ENCODE measurements around the gene DIDO1. TPM values are rescaled to one million over a fixed set of nuclear protein-coding genes. Genes with fewer than 3 reads are reported as not detected.

Gene DIDO1
- total RNA-seq, 4 donors from 2014 or later = 38.2 to 68.8 (median 46.6) TPM

DNA sequence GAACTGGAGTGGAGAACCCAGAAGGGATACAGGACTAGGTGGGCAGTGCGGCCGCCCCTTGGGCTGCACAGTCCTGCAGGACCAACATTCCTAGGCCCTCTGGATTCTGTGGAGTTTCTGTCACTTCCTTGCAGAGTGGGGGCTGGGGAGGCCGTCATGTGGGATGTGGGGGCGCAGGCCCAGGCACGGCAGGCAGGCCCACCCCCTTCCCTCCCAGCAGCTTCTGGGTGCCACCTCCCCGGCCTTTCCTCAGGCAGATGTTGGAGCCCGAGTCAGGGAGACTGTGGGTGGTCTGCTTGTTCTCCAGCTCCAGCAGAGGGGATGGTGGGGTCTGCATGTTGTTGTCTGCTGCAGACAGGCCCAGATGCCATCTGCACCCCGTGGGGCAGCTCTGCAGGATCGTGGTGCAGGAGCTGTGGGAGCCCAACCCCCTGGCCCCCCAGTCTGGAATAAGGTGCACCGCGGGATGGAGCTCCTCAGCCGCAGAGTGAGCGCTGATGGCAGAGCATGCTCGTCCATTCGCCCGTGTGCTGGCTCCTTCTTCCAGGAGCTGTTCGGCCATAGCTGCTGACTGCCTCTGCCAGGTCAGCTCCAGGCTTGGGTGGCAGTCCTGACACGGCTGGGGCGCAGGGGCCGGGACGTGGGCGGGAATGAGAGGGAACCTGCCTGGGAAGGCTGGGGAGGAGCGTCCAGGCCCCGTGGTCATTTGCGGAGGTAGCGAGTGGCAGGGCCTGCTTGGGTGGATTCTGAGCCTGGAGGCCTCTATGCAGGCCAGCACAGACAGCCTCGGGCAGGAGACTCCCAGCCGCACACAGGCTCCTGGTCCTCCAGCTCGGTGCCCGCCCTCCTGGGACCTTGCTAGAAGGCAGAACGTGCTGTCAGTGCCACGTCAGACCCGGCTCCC, 44.3 kb upstream of the DIDO1 start:
- TF ChIP-seq, protein P1, sequence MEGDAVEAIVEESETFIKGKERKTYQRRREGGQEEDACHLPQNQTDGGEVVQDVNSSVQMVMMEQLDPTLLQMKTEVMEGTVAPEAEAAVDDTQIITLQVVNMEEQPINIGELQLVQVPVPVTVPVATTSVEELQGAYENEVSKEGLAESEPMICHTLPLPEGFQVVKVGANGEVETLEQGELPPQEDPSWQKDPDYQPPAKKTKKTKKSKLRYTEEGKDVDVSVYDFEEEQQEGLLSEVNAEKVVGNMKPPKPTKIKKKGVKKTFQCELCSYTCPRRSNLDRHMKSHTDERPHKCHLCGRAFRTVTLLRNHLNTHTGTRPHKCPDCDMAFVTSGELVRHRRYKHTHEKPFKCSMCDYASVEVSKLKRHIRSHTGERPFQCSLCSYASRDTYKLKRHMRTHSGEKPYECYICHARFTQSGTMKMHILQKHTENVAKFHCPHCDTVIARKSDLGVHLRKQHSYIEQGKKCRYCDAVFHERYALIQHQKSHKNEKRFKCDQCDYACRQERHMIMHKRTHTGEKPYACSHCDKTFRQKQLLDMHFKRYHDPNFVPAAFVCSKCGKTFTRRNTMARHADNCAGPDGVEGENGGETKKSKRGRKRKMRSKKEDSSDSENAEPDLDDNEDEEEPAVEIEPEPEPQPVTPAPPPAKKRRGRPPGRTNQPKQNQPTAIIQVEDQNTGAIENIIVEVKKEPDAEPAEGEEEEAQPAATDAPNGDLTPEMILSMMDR (IDR thresholded peaks at IDR 0.05; ENCODE audit: low read depth) = no peak

GRCh38 chr20:62969939-62970306, 43.6 kb upstream of the DIDO1 start:
- TF ChIP-seq, protein P1 (IDR thresholded peaks at IDR 0.05; ENCODE audit: low read depth) = no peak

DNA sequence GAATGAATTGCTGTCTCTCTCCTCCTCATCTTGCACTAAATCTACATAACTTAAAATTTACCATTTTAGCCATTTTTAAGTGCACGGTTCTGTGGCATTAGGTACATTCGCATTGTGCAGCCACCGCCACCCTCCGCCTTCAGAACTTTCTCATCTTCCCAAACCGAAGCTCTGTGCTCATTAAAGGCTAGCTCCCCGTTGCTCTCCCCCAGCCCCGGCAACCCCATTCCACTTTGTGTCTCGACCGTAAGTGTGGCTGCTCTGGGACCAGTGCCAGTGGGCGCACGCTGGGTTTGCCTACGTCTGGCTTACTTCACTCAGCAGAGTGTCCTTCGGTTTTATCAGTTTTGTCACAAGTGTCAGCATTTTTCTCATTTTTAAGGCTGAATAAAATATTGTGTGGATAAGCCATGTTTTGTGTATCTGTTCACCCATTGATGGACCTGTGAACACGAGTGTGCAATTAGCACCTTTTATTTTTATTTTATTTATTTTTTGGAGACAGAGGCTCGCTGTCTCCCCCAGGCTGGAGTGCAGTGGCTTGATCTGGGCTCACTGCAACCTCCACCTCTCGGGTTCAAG, 43.0 kb upstream of the DIDO1 start:
- TF ChIP-seq, protein P1 (IDR thresholded peaks at IDR 0.05; ENCODE audit: low read depth) = no peak

DNA sequence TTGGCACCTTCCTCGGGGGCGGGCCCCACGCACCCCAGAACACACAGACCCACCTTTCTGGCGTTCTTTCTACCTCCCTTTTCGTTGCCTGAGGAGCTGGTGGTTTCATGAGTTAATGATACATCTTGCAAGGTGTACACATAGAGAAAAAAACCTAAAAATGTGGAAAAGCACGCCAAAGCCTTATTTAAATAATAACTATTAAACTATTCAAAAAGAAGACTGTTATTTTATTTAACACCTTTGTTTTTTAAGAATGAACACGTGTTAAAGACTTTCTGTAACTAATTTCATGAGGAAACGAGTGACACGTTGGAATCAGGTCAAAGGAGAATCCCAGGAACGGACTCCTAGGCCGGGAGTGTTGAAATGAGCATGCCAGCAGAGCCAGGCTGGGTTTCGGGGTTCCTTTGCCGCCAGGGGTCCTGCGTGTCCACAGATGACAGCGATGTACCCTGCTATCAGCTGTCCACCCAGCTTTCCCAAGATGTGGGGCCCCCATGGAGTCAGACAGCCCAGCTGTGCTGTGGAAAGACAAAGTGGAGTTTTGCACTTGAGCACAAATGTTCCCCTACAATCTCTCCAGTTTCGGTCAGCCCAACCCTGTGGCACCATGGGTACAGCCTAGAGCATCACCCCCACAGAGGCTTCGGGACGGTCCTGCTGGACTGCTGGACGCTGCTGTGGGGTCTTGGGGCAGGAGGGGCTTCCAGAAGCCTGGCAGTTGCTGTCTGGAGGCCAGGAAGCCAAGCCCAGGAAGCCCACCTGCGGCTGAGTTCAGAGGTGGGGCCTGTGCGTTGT, 42.3 kb upstream of the DIDO1 start:
- TF ChIP-seq, protein P1 (IDR thresholded peaks at IDR 0.05; ENCODE audit: low read depth) = no peak

DNA sequence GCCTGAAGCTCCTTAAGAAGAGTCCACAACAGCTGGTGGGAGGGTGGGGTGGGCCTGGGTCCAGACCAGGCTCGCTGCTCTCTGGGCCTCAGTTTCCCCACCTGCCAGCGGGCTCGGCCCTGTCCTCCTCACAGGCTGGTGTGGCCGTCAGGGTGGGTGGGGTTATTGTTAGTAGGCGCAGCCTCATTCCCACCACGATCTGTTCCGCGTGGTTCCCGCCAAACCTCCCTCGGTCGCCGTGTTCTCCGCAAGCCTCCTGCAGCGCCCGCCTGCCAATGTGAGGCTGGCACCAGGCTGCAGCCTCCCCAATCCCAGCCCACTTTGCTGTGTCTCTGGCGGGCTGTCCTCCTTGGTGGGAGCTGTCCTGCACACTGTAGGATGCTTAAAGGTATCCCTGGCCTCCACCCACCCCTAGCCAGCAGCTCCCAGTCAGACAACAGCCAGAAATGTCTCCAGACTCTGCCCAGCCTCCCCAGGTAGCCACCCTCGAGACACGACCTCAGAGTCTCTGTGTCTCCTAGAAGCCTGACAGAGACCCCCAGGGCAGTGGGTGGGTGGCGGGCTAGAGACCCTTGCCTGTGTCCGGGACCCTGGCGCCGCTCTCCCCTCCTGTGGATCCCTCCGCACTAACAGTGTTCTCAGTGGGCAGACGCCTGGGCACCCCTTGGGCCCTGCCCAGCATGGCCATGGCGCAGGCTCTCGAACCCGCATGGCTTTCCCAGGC, 41.5 kb upstream of the DIDO1 start:
- TF ChIP-seq, protein P1 (IDR thresholded peaks at IDR 0.05; ENCODE audit: low read depth) = no peak

DNA sequence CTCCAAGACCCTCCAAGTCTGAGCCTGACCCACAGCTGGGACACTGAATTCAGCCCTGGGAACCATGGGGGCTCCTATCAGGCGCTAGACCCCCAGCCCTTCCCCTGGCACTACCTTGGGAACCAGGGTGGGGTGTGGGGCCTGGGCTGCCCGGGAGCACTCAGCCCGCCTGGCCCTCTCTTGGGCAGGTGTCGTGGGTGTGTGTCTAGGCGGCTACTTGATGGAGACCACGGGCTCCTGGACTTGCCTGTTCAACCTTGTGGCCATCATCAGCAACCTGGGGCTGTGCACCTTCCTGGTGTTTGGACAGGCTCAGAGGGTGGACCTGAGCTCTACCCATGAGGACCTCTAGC, 40.8 kb upstream of the DIDO1 start:
- TF ChIP-seq, protein P1 (IDR thresholded peaks at IDR 0.05; ENCODE audit: low read depth) = no peak

Measured in subcutaneous adipose tissue (tissue), 4 donors.